ENCODE measurements around the gene ZIC5. TPM values are rescaled to one million over a fixed set of nuclear protein-coding genes. Genes with fewer than 3 reads are reported as not detected.

The ZIC5 gene
- total RNA-seq, 1 donor from 2014 or later: not detected

DNA sequence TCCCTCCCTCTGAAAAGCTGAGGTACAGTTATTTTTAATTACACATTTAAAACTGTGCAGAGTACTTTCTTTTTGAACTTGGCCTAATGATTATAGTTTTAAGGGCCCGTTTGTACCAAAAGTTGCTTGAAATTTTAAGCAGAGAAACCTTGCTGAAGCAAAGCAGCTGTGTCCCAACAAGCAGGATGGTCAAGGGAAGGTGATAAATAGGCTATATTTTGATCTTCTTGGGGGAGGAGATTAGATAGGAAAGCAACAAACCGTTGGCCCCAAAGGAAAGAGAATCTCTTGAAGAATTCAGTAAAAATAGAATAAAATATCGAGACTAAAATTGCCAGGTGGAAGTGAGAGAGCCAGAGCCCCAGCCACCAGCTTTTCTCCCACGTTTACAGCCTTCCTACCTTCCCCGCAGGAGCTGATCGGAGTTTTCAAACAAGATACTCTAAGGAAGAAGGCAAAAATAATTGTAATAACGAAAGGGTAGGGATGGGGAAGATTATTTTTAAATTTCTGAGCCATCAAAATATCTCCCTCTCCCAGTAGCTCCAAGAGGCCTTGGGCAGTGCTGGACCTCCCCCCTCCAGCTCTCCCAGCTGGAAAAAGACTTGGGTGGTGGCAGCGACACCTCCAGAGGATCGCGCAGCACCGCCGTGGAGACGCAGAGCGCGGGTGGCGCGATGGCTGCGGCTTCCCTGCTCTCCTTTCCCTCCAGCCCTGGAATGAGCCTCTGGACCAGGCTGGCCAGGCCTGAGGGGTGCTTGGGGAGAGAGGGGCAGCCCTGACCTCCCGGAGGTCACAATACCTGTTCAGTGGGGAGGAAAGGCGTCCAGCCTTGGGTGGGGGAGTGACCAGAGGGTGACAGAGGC is 15.8 kb upstream of the ZIC5 start:
- DNase-seq: no peak

DNA sequence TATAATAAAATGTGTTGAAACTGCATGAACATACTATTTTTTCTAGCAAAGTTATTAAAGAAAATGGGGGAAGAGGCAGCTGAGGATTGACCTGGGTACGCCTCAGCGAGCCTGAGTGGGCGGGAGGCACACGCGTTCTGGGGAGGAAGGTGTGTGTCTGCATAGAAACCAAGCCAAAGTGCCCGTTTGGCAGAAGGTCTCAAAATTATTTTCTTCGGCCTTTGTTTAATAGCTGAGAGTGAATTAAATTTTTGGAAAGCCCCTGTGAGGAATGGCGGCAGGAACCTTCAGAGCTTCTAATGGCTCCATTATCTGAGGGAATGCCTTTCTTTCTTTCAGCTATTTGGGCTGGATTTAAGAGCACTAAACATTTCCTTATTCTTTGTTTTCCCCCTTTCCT is 15.2 kb upstream of the ZIC5 start:
- DNase-seq: no peak

GRCh38 chr13:99985886-99986527 is 14.4 kb upstream of the ZIC5 start:
- peak; percentile 48 for DNase-seq

DNA sequence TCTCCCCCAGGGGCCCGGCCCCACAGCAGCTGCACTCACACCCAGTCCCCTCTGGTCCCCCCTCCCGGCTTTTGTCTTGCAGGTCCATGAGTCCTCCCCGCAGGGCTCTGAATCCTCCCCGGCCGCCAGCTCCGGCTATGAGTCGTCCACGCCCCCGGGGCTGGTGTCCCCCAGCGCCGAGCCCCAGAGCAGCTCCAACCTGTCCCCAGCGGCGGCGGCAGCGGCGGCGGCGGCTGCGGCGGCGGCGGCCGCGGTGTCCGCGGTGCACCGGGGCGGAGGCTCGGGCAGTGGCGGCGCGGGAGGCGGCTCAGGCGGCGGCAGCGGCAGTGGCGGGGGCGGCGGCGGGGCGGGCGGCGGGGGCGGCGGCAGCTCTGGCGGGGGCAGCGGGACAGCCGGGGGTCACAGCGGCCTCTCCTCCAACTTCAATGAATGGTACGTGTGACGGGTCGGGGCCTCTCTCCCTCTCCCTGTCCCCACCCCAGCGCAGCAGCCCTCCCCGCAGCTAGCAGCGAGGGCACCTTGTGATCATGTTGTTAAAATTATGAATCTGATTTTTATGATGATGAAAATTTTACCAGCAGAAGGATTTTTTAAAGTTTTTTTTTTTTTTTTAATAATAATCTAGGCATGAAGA is 13.8 kb upstream of the ZIC5 start:
- DNase-seq: peak; percentile 3

DNA sequence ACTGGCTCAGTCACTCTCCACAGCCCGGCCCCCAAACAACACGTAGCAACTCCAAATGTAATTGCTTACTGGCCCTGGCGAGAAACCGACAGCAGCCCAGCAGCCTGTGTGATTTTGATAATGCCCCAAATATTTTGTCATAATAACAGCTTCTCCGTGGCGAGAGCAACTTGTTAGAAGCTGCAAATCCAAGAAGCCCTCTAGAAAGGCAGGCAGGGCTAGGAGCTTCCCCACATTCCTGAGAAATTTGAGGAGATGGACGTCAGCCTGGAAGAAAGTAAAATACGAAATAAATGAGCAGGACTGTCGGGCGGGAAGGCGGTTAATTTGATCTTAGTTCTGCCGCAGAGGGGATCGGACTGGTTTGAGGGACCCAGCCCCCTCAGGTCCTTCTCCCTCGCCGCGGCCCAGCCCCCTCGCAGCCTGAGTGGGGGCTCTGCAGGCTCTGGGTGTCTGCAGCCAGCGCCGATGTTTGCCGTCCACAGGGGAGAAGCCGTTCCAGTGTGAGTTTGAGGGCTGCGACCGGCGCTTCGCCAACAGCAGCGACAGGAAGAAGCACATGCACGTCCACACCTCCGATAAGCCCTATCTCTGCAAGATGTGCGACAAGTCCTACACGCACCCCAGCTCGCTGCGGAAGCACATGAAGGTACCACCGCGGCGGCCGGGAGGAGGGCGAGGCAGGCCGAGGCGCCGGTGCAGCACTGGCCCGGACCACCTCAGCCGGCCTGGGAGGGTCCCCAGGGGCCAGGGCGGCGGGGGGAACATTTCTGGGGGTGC is 13.1 kb upstream of the ZIC5 start:
- DNase-seq: peak; percentile 16

- DNase-seq: peak; percentile 39
These were observed 12.2 kb upstream of the ZIC5 start for GRCh38 chr13:99983499-99984401.

DNA sequence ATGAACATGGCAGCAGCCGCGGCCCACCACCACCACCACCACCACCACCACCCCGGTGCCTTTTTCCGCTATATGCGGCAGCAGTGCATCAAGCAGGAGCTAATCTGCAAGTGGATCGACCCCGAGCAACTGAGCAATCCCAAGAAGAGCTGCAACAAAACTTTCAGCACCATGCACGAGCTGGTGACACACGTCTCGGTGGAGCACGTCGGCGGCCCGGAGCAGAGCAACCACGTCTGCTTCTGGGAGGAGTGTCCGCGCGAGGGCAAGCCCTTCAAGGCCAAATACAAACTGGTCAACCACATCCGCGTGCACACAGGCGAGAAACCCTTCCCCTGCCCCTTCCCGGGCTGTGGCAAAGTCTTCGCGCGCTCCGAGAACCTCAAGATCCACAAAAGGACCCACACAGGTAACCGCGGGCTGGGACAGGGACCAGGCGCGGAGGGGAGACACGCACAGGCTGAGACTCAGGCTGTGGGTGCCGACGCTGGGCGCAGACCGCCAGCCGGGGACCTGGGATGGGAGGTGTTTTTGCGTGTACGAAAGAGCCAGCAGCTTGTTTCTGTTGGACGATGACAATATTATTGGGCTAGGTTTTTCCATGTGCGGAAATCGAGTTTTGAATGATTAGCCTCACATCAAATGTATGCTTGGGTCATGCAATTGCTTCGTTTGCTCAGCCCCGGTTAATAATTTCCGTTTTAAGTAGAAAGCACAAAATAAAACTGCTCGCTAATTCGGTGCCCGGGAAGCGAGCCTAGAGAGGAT is 11.3 kb upstream of the ZIC5 start:
- DNase-seq: peak; percentile 2

GRCh38 chr13:99982036-99982730 is 10.6 kb upstream of the ZIC5 start:
- peak; percentile 37 for DNase-seq

GRCh38 chr13:99981735-99982035 is 10.1 kb upstream of the ZIC5 start, which contains the start of gene ZIC2:
Gene ZIC2 (plus strand): TSS chr13:99981784. CDS start chr13:99982065, 281 bp downstream.
- peak; percentile 4 for DNase-seq

DNA sequence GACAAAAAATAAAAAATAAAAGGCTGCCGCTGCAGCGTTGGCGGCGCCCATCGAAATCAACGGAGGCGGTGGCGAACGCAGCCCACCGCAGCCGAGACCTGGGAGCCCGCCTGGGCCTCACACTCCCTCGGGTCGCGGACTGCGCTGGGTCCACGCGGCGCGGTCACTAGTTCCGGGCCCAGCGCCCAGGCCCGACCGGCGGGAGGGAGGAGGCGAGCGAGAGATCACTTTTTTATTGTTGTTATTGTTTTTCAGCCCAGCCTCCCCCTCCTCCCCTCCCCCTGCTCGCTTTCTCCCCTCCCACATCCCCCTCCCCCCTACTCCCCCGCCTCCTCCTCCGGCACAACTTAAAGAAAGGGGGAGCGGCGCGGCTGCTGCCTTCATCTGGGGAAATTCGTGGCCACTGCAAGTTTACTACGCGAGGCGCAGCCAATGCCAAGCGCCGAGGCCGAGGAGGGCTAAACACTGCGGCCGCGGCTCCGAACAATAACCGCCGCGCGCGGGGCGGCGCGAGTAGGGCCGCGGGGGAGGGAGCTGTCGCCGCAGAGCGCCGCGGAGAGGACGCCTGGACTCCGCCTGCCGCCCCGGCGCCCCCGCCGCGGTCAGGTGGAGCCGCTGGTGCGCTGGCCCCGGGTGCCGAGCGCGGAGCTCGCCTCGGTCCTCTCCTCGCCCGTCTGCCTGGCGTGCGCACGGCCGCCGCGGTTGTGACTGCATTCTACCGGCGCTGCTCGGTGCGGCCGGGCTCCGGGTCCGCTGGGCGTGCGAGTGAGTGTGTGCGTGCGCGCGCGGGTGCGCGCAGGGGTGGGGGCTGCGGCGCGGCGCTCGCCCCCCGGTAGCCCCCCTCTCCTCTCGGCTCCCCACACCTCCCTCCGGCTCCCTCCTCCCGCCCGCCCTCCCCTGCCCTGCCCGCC is 9.5 kb upstream of the ZIC5 start:
- peak; percentile 22 for DNase-seq

DNA sequence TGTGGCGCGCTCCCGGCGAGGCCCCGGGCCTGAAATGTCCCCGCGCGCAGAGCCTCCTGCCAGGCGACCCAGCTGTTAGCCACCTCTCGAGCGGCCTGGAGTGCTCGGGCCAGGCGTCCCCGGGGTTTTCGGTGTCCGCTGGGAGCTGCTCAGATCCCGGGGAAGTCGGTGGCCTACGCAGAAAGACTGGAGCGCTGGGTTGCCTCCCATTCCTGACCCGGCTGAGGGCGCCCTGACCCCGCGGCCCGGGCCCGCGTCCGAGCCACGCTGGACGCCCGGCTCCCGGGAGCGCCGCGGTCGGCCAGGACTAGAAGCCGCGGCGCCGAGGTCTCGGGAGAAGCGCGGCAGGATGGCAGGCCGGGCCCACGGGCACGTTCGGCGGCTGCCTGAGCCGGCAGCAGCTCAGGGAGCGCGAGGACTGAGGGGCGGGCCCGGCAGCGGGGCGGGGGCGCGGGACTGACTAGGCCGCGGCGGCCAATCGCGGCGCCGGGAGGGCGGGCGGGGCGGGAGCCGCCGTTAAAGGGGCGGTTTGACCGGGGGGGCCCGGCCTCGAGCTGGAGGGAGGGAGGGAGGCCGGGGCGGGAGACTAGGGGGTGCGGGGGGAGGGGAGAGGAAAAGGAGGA is 8.7 kb upstream of the ZIC5 start:
- DNase-seq: peak; percentile 71

- DNase-seq: no peak
These were observed 8.1 kb upstream of the ZIC5 start for GRCh38 chr13:99979453-99980200.

- no peak for DNase-seq
These were observed 7.4 kb upstream of the ZIC5 start for GRCh38 chr13:99978799-99979452.

- no peak for DNase-seq
These were observed 6.6 kb upstream of the ZIC5 start for GRCh38 chr13:99977912-99978798.

DNA sequence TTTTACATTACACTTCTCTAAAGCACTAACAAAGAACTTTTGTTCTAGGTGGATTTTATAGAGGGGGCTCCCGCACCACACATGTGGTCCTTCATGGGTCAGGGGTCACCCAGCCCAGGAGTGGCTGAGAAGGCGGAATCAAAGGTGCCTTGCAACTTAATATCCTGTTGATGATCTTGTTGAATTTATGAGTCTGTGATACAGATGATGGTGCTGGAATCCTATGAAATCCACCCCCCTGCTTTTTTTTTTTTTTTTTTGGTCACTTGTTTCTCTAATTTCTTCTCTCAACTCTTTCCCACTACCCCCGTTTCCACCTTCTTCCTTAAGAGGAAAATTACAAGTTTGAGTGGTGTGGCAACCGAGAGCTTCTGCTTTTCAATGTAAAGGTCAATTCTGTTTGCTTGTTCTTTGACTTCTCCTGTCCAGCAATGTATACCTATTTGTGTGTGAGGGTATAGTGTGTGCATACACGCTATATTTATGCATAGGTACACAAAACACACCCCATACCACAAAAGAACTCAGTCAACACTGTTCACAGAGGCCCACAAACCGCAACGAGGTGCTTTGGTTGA is 5.9 kb upstream of the ZIC5 start:
- no peak for DNase-seq

GRCh38 chr13:99976575-99976974 is 5.0 kb upstream of the ZIC5 start:
- DNase-seq: no peak
